OCI-LY7 (cell line): ENCODE results near the gene CAPN5. TPM values are rescaled to one million over a fixed set of nuclear protein-coding genes. Genes with fewer than 3 reads are reported as not detected.

ENCODE experiments used
- BruUV-seq: library from RNA; stranded (reverse); fragments of 400-500 nt; replicated peaks from 2 replicates; lab custom pipeline; 2021; lab: Mats Ljungman, UMichigan
- CTCF ChIA-PET: fragments of 300-600 bp; sonication (Branson Sonifier 250); formaldehyde crosslinking; loops from one replicate; lab custom pipeline; 2022; ENCODE audit warnings: antibody characterized with exemption; ENCODE audit not compliant: unreplicated experiment; lab: Charles Lee
- POLR2A ChIA-PET: fragments of 300-600 bp; sonication (Branson Sonifier 250); formaldehyde crosslinking; loops from one replicate; lab custom pipeline; 2022; ENCODE audit warnings: antibody characterized with exemption; lab: Charles Lee
- DNase-seq: peaks from one replicate; pipeline ENCODE4 v3.0.0-alpha.2; 2015; ENCODE audit warnings: low spot score
- H2AFZ ChIP-seq: fragments of 200-600 bp; sonication (generic), shearing (Covaris generic); 2 replicates; pipeline ENCODE4 v1.6.1; 2014; ENCODE audit warnings: mild to moderate bottlenecking, antibody characterized with exemption, low read length, moderate library complexity
- H3K27ac ChIP-seq: fragments of 200-600 bp; sonication (generic); 2 replicates; pipeline ENCODE4 v1.5.1; 2014; ENCODE audit warnings: mixed run types, low read depth, mild to moderate bottlenecking, moderate library complexity, low read length, inconsistent platforms; ENCODE audit not compliant: poor library complexity, severe bottlenecking
- H3K36me3 ChIP-seq: fragments of 200-600 bp; sonication (generic); 2 replicates; pipeline ENCODE4 v1.6.1; 2014; ENCODE audit warnings: mild to moderate bottlenecking, antibody characterized with exemption, low read length, moderate library complexity, mixed read lengths; ENCODE audit not compliant: insufficient read depth
- H3K4me1 ChIP-seq: fragments of 200-600 bp; sonication (generic); 2 replicates; pipeline ENCODE4 v1.5.1; 2014; ENCODE audit warnings: mild to moderate bottlenecking, low read length; ENCODE audit not compliant: insufficient read depth, poor library complexity, severe bottlenecking
- H3K4me2 ChIP-seq: fragments of 200-600 bp; sonication (generic); 2 replicates; pipeline ENCODE4 v1.6.1; 2014; ENCODE audit warnings: mild to moderate bottlenecking, low read length
- H3K4me3 ChIP-seq: fragments of 200-600 bp; sonication (generic); 2 replicates; pipeline ENCODE4 v1.5.1; 2014; ENCODE audit warnings: mild to moderate bottlenecking, low read depth, low read length; ENCODE audit not compliant: poor library complexity, severe bottlenecking
- H3K79me2 ChIP-seq: fragments of 200-600 bp; sonication (generic); 2 replicates; pipeline ENCODE4 v1.6.1; 2016; ENCODE audit warnings: low read depth, mild to moderate bottlenecking, low read length, moderate library complexity, mixed read lengths; ENCODE audit not compliant: insufficient read depth
- H3K9me2 ChIP-seq: fragments of 200-600 bp; sonication (generic); 2 replicates; pipeline ENCODE4 v1.6.1; 2016; ENCODE audit warnings: mild to moderate bottlenecking, low read length, mixed read lengths; ENCODE audit not compliant: insufficient read depth
- H3K9me3 ChIP-seq: fragments of 200-600 bp; sonication (generic); 2 replicates; pipeline ENCODE4 v1.6.1; 2014; ENCODE audit warnings: mild to moderate bottlenecking, mixed run types, low read length, mixed read lengths
- H4K20me1 ChIP-seq: fragments of 200-600 bp; sonication (generic); 2 replicates; pipeline ENCODE4 v1.6.1; 2014; ENCODE audit warnings: mild to moderate bottlenecking, antibody characterized with exemption, low read length, moderate library complexity, mixed read lengths; ENCODE audit not compliant: insufficient read depth
- CTCF ChIP-seq: fragments of 200-600 bp; sonication (generic); conservative IDR thresholded peaks from 2 replicates; pipeline ENCODE4 v1.5.1; 2014; ENCODE audit warnings: mild to moderate bottlenecking, antibody characterized with exemption, low read length, moderate library complexity, mixed read lengths
- EZH2phosphoT487 ChIP-seq: fragments of 200-600 bp; sonication (generic); IDR thresholded peaks from 2 replicates; pipeline ENCODE4 v1.6.1; 2018; ENCODE audit warnings: low read depth, borderline replicate concordance, mild to moderate bottlenecking, mixed run types, antibody characterized with exemption, low read length, moderate library complexity, mixed read lengths
- intact Hi-C: fragments of 100-400 bp; cut with micrococcal nuclease; formaldehyde crosslinking; loops from one replicate; pipeline ENCODE4 v1.10.0; 2022; ENCODE audit not compliant: unreplicated experiment
- total RNA-seq, 2 experiments: library from RNA; depleted of rRNA in 1 of 2; stranded (reverse); fragments of >200 nt in 1 of 2; shearing (Covaris generic) in 1 of 2; gene quantifications; 2 replicates each; pipeline ENCODE4 v1.2.3, GENCODE V29; 2014 to 2022

The CAPN5 gene
- total RNA-seq, 2 experiments from 2014 or later: 1.4 to 1.5 TPM

DNA sequence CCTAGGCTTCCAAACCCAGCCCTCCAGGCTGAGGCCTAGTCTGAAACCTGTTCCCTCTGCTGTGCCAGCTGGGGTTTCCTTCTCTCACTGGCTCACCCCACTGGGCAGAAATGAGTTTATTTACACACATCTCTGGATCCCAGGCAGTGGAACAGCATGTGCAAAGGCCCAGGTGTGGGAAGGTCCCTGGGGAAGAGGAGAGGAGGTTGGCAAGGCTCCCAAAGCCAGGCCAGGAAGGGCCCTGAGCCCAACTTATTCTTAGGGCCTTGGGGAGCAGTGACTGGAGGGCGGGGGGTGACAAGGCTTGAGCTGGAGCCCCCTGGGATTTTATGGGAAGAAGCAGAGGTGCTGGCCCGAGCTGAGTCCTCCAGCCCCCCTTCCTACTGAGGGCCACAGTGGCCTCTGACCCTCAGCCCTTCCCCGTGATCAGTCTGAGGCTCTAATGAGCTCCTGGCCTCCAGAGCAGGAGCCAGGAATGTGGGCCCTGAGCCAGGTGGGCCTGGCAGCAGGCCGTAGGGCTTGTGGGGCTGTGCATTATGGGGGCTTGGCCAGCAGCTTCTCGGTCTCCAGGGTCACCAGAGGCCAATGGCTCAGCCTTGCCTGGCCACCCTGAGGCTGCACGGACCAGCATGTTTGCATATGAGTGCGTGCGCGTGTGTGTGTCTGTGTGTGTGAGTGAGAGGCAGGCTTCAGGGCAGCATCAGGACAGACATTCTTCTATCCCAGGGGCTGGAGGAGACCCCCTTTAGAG, 64.2 kb downstream of the CAPN5 start:
- no peaks in the 10 kb centered on the region for H3K79me2 ChIP-seq

DNA sequence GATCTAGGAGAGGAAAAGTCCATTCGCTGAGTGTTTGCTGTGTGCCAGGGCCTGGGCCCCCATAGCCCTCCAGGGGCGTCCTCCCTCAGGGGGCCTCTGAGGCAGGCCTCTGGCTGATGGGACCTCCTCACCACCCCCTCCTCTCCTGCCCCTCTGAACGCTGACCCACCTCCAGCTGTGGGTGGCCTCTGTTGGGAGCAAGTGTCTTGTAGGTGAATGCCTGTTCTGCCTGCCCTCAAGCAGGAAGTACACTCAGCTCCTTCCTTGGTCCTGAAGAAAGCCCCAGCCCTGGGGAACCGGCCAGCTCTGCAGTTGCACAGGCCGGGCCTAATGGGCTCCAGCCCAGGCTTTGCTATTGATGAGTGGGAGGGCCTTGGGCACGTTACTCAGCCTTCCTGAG, 64.8 kb downstream of the CAPN5 start:
- Histone ChIP-seq H3K9me3 (no peaks in the 10 kb centered on the region), H2AFZ (no peak overlapping the region), H3K4me2 (no peak overlapping the region), H3K9me2 (no peaks in the 10 kb centered on the region), H3K36me3 (no peaks in the 10 kb centered on the region), H3K4me3 (no peak overlapping the region), H3K79me2 (no peaks in the 10 kb centered on the region), H3K27ac (no peak overlapping the region), H4K20me1 (no peaks in the 10 kb centered on the region), H3K4me1 (peaks cover 11% of the 10 kb centered on the region)
- POLR2A ChIA-PET: no interaction called here
- TF ChIP-seq CTCF (no peak), EZH2phosphoT487 (no peak)
- CTCF ChIA-PET: no interaction called here
- no TSS peak for BruUV-seq
- intact Hi-C loops: no loop called here
- no peak for DNase-seq

More for the DNA sequence above, 64.2 kb downstream of the CAPN5 start:
- Histone ChIP-seq H3K36me3 (no peaks in the 10 kb centered on the region), H3K9me3 (no peaks in the 10 kb centered on the region), H3K27ac (no peak overlapping the region), H3K4me3 (no peak overlapping the region), H4K20me1 (no peaks in the 10 kb centered on the region), H2AFZ (no peak overlapping the region), H3K4me1 (peaks cover 11% of the 10 kb centered on the region), H3K9me2 (no peaks in the 10 kb centered on the region), H3K4me2 (no peak overlapping the region)
- intact Hi-C loops: no loop called here
- no TSS peak for BruUV-seq
- DNase-seq: no peak
- no peak for TF ChIP-seq CTCF
- TF ChIP-seq EZH2phosphoT487: no peak
- POLR2A ChIA-PET: no interaction called here
- CTCF ChIA-PET: no interaction called here

GRCh38 chr11:77135069-77135468, 68.3 kb downstream of the CAPN5 start:
- no TSS peak for BruUV-seq
- Histone ChIP-seq H3K27ac (no peak overlapping the region), H3K9me3 (no peaks in the 10 kb centered on the region), H3K36me3 (no peaks in the 10 kb centered on the region), H3K9me2 (no peaks in the 10 kb centered on the region), H3K4me1 (no peaks in the 10 kb centered on the region), H3K4me3 (no peak overlapping the region), H3K4me2 (no peak overlapping the region), H2AFZ (no peak overlapping the region), H3K79me2 (no peaks in the 10 kb centered on the region), H4K20me1 (no peaks in the 10 kb centered on the region)
- intact Hi-C loops: no loop called here
- POLR2A ChIA-PET: interaction anchor here (0.6 kb wide), 1 partner anchor 964 kb away, joined by 4 read pairs; no protein-coding TSS in a partner anchor
- DNase-seq: no peak
- CTCF ChIA-PET: no interaction called here
- no peak for TF ChIP-seq EZH2phosphoT487
- no peak for TF ChIP-seq CTCF
